ENCODE measurements around the gene PAIP2B.

PAIP2B gene

DNA sequence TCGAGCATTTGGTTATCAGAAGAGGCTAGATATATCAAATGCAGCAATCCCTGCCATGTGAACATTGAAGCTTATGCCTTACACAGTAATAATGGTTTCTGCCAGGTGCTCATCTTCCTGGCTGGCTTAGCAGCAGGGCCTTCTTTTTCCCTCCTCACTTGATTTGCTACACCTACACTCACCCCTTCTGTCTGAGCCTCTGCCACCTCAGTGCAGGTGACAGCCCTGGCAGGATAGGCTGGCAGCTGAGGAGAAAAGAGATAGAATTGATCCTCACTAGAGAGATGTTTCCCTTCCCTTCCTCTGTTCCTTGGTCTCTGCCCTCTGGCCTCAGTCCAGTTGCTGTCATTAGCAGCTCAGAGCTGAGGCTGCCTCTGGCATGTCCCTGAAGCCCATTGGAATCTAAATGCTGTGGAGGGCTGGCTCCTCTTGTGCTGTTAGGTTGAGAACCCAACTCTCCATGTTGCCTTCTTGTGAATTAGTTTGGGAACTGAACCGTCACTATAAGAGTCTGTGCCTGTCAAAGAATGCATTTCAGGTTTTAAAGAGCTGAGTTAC lies 78.3 kb downstream of the PAIP2B start:
- Histone ChIP-seq H3K9ac (ENCODE audit: low read length) (no peak overlapping the region), H2AFZ (ENCODE audit: low read depth, low read length) (no peak overlapping the region), H3K36me3 (replicated peaks; ENCODE audit: low read depth, low read length) (peaks cover 62% of the 10 kb centered on the region), H3K27ac (ENCODE audit: low read length) (no peak overlapping the region), H3K4me2 (ENCODE audit: low read length) (no peak overlapping the region), H4K20me1 (ENCODE audit: insufficient read depth, low read length) (no peaks in the 10 kb centered on the region), H3K27me3 (ENCODE audit: low read depth, low read length) (no peaks in the 10 kb centered on the region), H3K4me1 (ENCODE audit: low read length) (no peaks in the 10 kb centered on the region), H3K9me3 (ENCODE audit: insufficient read depth, low read length) (no peaks in the 10 kb centered on the region), H3K4me3 (ENCODE audit: low read length) (no peak overlapping the region), H3K79me2 (ENCODE audit: low read length) (no peaks in the 10 kb centered on the region)
- TF ChIP-seq, protein P1, sequence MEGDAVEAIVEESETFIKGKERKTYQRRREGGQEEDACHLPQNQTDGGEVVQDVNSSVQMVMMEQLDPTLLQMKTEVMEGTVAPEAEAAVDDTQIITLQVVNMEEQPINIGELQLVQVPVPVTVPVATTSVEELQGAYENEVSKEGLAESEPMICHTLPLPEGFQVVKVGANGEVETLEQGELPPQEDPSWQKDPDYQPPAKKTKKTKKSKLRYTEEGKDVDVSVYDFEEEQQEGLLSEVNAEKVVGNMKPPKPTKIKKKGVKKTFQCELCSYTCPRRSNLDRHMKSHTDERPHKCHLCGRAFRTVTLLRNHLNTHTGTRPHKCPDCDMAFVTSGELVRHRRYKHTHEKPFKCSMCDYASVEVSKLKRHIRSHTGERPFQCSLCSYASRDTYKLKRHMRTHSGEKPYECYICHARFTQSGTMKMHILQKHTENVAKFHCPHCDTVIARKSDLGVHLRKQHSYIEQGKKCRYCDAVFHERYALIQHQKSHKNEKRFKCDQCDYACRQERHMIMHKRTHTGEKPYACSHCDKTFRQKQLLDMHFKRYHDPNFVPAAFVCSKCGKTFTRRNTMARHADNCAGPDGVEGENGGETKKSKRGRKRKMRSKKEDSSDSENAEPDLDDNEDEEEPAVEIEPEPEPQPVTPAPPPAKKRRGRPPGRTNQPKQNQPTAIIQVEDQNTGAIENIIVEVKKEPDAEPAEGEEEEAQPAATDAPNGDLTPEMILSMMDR (IDR thresholded peaks at IDR 0.05; ENCODE audit: low read depth, low read length): no peak
- TF ChIP-seq EZH2phosphoT487 (IDR thresholded peaks at IDR 0.05; ENCODE audit: low read depth): no peak

DNA sequence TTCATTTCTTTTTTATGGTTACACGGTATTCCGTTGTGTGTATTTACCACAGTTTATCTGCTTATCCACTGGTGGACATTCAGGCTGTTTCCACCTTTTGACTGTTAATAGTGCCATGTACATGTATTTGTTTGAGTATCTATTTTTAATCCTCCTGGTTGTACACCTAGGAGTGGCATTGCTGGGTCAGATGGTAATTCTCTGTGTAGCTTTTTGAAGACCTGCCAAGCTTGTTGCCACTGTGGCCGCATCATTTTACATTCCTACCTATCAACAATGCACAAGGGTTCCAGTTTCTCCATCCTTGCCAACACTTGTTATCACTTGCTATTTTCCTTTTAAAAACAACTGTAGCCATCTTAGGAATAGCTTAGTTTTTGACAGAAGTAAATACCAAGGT lies 83.1 kb downstream of the PAIP2B start:
- peaks cover 73% of the 10 kb centered on the region for H3K36me3 ChIP-seq (replicated peaks; ENCODE audit: low read depth, low read length)

DNA sequence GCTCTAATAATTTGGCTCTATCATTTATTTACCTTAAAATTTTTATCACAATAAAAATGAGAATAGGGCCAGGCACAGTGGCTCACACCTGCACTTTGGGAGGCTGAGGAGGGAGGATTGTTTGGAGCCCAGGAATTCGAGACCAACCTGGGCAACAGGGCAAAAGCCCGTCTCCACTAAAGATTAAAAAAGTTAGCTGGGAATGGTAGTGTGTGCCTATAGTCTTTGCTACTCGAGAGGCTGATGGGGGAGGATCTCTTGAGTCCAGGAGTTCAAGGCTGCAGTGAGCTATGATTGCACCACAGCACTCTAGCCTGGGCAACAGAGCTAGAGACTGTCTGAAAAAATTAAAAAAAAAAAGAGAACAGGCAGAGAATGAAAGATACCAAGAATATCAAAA lies 90.7 kb downstream of the PAIP2B start:
- no peaks in the 10 kb centered on the region for H3K9me3 ChIP-seq (ENCODE audit: insufficient read depth, low read length)
- H3K36me3 ChIP-seq (replicated peaks; ENCODE audit: low read depth, low read length): peaks cover 51% of the 10 kb centered on the region
- peaks cover 14% of the 10 kb centered on the region for H3K4me1 ChIP-seq (ENCODE audit: low read length)
- H3K27me3 ChIP-seq (ENCODE audit: low read depth, low read length): no peaks in the 10 kb centered on the region
- H2AFZ ChIP-seq (ENCODE audit: low read depth, low read length): no peak overlapping the region
- peaks cover 6% of the 10 kb centered on the region; the same call in 1 of the 2 replicates for H4K20me1 ChIP-seq (ENCODE audit: insufficient read depth, low read length)
- H3K9ac ChIP-seq (ENCODE audit: low read length): no peak overlapping the region
- H3K4me2 ChIP-seq (ENCODE audit: low read length): no peak overlapping the region
- peaks cover 27% of the 10 kb centered on the region for H3K79me2 ChIP-seq (ENCODE audit: low read length)
- no peak for TF ChIP-seq EZH2phosphoT487 (IDR thresholded peaks at IDR 0.05; ENCODE audit: low read depth)
- TF ChIP-seq, protein P1 (IDR thresholded peaks at IDR 0.05; ENCODE audit: low read depth, low read length): no peak
- no peak overlapping the region for H3K27ac ChIP-seq (ENCODE audit: low read length)
- no peak overlapping the region for H3K4me3 ChIP-seq (ENCODE audit: low read length)

More for the DNA sequence above, 83.1 kb downstream of the PAIP2B start:
- Histone ChIP-seq H3K9ac (ENCODE audit: low read length) (no peak overlapping the region), H3K27ac (ENCODE audit: low read length) (no peak overlapping the region), H2AFZ (ENCODE audit: low read depth, low read length) (no peak overlapping the region), H3K4me2 (ENCODE audit: low read length) (no peak overlapping the region), H3K4me3 (ENCODE audit: low read length) (no peak overlapping the region), H3K79me2 (ENCODE audit: low read length) (no peaks in the 10 kb centered on the region), H3K9me3 (ENCODE audit: insufficient read depth, low read length) (no peaks in the 10 kb centered on the region), H3K4me1 (ENCODE audit: low read length) (no peaks in the 10 kb centered on the region), H3K27me3 (ENCODE audit: low read depth, low read length) (no peaks in the 10 kb centered on the region), H4K20me1 (ENCODE audit: insufficient read depth, low read length) (no peaks in the 10 kb centered on the region)
- no peak for TF ChIP-seq EZH2phosphoT487 (IDR thresholded peaks at IDR 0.05; ENCODE audit: low read depth)
- TF ChIP-seq, protein P1 (IDR thresholded peaks at IDR 0.05; ENCODE audit: low read depth, low read length): no peak

DNA sequence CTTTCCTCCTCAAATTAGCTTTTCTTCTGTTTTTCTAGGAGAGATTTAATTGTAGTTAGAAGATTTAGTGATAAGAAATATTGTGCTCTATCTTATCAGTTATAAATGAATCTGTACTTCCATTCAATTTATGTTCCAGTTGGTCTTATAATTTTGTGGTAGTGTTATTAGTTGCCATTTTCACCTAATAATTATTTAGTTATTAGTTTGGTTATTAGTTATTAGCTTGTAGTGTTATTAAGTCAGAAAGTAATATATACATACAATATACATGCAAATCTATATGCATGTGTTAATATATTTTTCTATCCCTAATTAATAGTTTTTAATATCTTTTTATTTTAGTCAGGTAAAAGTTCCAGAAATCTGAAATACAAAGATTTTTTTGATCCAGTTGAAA lies 93.3 kb downstream of the PAIP2B start:
- H3K4me3 ChIP-seq (ENCODE audit: low read length): no peak overlapping the region
- H3K4me2 ChIP-seq (ENCODE audit: low read length): no peak overlapping the region
- no peaks in the 10 kb centered on the region for H3K9me3 ChIP-seq (ENCODE audit: insufficient read depth, low read length)
- peaks cover 50% of the 10 kb centered on the region for H3K79me2 ChIP-seq (ENCODE audit: low read length)
- H2AFZ ChIP-seq (ENCODE audit: low read depth, low read length): no peak overlapping the region
- H3K27me3 ChIP-seq (ENCODE audit: low read depth, low read length): no peaks in the 10 kb centered on the region
- H3K27ac ChIP-seq (ENCODE audit: low read length): no peak overlapping the region
- peaks cover 18% of the 10 kb centered on the region for H3K4me1 ChIP-seq (ENCODE audit: low read length)
- TF ChIP-seq, protein P1 (IDR thresholded peaks at IDR 0.05; ENCODE audit: low read depth, low read length): no peak
- no peak for TF ChIP-seq EZH2phosphoT487 (IDR thresholded peaks at IDR 0.05; ENCODE audit: low read depth)
- no peak overlapping the region for H3K9ac ChIP-seq (ENCODE audit: low read length)
- peaks cover 31% of the 10 kb centered on the region for H3K36me3 ChIP-seq (replicated peaks; ENCODE audit: low read depth, low read length)
- H4K20me1 ChIP-seq (ENCODE audit: insufficient read depth, low read length): peaks cover 9% of the 10 kb centered on the region; the same call in 1 of the 2 replicates
